GM13977 (cell line): ENCODE data around the gene EXOC2.

Experiments
- DNase-seq: peaks from one replicate; pipeline ENCODE4 v3.0.0; 2012; ENCODE audit warnings: low spot score
- CTCF ChIP-seq: IDR thresholded peaks from 2 replicates; pipeline ENCODE4 v1.5.1; 2012; ENCODE audit warnings: mild to moderate bottlenecking, control low read depth; ENCODE audit not compliant: insufficient read depth; ENCODE audit errors: extremely low read depth, missing control alignments
- in situ Hi-C: fragments of 300-500 bp; cut with MboI; formaldehyde crosslinking; loops from one replicate; pipeline ENCODE4 v1.12.0; 2022; ENCODE audit warnings: low sequenced_read_pairs, low pct_unique_long_range_greater_than_20kb, mixed read lengths, inconsistent platforms; ENCODE audit not compliant: unreplicated experiment

Gene EXOC2

DNA sequence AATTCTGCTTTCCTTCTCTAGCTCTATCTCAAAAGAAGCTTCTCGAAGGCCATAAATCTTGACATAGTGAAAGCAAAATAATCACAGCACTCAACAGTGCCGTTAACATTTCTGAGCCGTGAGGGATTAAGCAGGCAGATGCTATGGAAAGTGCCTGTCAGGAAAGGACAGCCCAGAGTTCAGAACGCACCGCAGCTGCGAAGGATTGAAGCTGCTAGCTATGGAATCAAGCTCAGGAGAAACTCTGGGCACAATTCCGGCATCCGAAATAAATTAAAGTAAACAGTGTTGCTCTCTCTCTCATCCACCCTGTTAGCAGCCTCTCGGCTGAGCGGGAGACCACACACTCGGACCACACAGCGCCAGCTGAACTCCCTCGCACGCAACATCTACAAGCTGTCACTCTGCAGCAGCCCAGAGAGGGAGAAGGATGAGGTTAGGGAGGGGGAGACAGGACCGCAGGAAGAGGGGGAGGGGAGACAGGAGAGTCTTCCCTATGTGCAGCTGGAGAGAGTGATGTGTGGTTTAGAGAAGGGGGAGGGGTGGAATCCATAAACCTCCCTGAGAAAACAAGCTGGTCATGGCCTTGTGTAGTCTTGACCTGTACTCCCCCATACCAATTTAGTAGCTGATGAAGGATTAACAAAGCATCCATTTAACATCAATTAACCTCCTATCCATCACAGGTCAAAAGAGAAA, 9.0 kb downstream of the EXOC2 start:
- in situ Hi-C loops, result no loop called here
- TF ChIP-seq CTCF, result no peak
- DNase-seq, result no peak

- in situ Hi-C loops, result no loop called here
- DNase-seq, result no peak
- TF ChIP-seq CTCF, result no peak
Measured at GRCh38 chr6:680666-681340, 12.1 kb downstream of the EXOC2 start.

DNA sequence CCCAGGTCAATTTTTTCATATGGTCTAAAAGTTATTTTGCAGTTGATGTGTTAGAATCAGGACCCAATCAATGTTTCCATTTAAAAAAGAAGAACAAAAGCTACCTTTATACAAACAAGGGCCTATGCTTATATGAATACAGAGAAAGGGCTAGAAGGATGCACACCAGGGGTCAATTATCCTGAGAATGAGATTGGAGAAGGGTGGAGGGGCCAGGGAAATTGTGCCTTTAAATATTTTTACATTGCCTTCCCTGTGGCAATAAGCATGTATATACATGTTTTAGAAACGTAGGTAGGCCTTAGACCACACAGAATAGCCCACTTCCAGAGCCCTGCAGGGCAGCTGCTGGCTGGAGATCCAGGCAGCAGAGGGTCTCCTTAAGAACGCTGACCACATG, 12.7 kb downstream of the EXOC2 start:
- in situ Hi-C loops, result no loop called here
- TF ChIP-seq CTCF, result no peak
- no peak for DNase-seq

GRCh38 chr6:679282-679681, 13.7 kb downstream of the EXOC2 start:
- no peak for TF ChIP-seq CTCF
- in situ Hi-C loops, result no loop called here
- DNase-seq, result no peak

GRCh38 chr6:678520-678919, 14.4 kb downstream of the EXOC2 start:
- in situ Hi-C loops, result no loop called here
- DNase-seq, result no peak
- no peak for TF ChIP-seq CTCF

- DNase-seq, result no peak
- in situ Hi-C loops, result no loop called here
- TF ChIP-seq CTCF, result no peak
Measured at GRCh38 chr6:677919-678318, 15.0 kb downstream of the EXOC2 start.
